ENCODE measurements around the gene KCNJ10. TPM values are rescaled to one million over a fixed set of nuclear protein-coding genes. Genes with fewer than 3 reads are reported as not detected.
A peak's percentile ranks its signal among the peaks of the same experiment; 100 is the strongest.
"Not testable (repeated sequence)": the region's sequence is repeated elsewhere in the genome, so short reads cannot be mapped to it uniquely, and the experiment has no call there.

Gene KCNJ10
- total RNA-seq (2014; rRNA removed; shearing (Covaris generic)) = not detected in 2 replicates

DNA sequence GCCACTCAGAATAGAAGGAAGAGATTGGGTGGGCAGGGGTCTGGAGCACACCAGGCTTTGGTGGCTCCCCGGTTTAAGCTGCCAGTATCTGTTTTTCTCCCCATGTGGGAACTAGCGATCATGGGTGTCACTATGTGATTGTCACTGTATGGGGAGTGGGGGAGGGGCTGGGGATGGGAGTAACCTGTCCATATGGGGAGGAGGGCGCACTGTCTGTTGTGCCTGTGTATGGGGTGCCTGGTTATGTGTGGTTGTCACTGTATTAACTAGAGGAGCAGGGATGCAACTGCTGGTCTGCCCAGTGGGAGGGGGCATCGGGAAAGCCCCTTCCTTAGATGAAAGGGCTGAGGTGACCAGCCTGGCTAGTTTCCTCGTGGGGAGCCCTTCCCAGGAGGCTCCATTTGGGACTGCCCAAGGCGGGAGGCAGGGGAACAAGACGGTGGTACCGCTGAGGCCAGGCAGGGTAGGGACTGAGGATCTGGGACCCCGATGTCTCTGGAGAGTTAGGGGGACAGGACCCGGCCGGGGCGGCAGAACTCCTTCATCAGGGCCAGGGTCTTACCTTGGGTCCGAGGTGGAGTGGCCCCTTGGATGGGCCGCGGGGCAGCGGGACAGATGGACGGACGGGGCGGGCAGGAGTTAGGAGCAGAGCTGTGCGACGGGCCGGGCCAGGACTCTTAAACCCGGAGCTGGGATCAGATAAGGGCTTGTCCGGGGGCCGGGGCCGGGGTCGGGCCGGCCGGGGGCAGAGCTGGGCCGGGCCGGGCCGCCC, at the start of gene KCNJ10:
TSS of gene KCNJ10 (minus strand) at position 701 of the 772 bp plus-strand sequence. CDS start 27,628 bp downstream, outside the sequence.
- DNase-seq (ENCODE audit: low spot score) = no peak

DNA sequence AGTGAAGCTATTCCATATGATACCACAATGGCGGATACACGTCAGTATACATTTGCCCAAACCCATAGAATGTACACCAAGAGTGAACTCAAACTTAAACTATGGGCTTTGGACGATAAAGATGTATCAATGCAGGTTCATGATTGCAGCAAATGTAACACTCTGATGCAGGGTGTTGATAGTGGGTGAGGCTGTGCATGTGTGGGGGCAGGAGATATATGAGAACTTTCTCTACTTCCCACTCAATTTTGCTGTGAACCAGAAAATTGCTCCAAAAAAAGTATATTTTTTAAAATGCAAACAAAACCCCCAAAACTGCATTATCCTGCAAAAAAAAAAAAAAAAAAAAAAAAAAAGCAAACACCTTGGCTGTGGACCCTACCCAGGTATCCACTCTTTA, 49.0 kb upstream of the KCNJ10 start:
- no peak for DNase-seq (ENCODE audit: low spot score)

DNA sequence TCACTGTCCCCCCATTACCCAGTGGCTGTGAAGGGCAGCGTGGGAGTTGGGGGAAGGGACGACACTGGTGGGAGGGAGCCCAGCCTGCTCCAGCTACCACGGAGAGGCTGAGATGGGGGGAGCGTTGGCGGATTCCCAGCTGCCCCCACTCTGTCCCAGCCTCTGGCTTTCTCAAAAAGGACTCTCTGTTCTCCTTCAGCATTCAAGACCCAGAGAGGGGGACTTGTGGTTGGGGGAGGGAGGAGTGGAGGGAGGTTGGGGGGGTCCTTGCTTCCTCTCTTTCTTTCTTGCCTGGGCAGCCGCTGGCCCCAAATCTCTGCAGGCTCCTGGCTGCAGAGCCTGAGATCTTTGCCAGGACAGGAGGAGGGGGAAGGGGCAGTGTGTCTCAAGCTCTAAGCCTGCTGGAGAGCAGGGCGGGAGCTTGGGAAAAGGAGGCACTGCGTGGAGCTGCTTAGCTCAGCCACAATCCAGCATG, 47.8 kb upstream of the KCNJ10 start:
- DNase-seq (ENCODE audit: low spot score) = no peak

DNA sequence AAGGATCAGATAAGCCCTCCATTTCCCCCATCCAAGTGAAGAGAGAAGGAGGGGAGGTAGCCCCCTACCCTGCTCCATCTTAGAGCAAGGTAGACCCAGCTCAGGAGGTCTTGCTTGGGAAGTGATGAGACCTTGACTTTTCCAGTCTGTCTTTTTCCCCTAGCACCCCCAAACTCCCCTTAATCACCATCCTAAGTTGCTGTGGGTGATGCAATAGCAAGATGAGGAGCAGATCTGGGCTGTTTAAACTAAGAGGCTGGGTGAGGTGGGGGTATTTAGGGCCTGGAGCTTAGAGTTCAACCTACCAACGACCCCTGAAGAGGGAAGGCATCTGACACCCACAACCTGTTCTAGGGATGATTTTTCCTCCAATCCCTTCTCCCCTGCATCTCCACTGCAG, 47.3 kb upstream of the KCNJ10 start:
- no peak for DNase-seq (ENCODE audit: low spot score)

DNA sequence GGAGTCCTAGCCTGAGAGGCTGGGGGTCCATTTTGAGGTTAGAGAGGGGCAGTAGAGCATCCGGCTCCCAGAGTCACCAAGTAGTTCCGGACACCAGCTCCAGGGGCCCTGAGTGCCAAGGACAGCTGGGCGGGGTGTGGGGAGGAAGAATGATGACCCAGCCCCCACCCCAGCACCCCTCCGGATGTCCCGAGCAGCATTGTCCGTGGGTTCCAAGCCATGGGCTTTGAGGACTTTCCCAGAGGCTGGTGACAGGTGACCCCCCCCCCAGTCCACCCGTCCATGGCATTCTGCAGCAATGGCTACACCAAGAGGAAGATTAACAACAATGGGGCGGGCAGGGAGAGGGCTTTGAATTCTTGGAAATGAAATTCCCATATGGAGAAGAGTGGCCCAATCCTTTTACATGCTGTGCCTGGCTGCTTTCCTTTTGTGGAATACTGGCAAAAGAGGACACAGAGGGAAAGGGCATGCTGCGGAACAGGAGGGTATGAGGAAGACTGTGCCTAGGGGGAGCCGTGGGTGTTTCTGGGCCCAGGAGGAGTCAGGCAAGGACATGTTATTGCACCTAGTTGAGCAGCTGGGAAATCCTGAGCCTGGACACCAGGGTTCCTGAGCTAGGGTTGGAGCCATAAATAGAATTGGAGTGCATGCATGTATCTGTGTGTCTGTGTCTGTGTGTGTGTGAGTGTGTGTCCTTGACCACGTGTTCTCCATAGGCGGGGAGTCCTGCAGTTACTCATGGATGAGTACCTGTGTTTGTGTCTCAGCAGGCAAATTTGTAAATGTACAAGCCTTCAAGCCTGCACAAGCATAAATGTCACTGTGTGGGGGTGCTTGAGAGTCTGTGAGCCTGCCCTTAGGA, 46.6 kb upstream of the KCNJ10 start:
- DNase-seq (ENCODE audit: low spot score) = no peak

DNA sequence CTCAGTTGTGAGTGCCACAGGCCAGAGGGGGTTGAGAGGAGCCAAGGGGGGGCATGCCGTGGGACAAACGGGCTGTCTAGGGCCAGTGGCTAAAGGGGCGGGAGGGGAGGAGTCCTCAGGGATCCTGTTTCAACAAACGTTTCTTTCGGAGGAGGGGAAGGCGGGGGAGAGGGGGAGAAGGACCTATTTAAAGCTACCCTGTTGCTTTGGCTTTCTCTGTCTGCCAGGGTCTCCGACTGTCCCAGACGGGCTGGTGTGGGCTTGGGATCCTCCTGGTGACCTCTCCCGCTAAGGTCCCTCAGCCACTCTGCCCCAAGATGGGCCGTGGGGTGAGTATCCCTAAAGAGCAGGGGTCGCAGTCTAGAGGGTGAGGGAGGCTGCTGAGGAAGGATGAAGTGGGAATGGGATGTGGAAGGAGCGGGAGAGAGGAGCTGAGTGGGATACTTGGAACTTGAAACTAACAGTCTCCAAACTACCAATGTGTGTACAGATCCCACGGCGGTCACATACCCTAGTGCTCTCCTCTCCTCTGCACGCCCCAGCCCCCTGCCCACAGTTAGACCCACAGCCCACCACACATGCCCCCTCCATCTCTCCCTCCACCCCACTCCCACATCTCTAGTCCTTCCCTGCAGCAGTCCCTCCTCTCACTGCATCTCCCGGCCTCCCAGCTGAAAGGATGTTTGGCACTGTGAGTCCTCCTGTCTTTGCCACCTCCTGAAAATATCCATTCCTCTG, 45.8 kb upstream of the KCNJ10 start, which contains the start of gene ATP1A2:
TSS of gene ATP1A2 (plus strand) at position 215 of the 738 bp plus-strand sequence. CDS start at position 318, 103 bp downstream.
- no peak for DNase-seq (ENCODE audit: low spot score)

DNA sequence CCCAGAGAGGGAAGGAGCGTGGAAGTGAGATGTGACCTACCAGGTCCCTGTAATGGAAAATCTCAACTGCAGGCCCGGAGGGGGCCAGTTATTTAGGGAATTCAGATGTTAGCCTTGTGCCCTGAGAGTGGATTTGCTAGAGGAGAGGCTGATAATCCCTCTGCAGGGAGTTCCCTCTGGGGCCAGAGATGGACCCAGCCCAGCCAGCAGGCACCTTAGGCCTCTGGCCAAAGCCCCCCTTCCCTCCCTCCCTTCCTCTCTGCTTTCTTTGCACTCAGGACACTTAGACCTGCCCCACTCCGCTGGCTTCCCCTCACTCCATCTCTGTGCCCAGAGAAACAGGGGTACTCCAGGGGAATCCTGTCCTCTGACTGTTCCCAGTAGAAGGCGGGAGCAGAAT, 44.1 kb upstream of the KCNJ10 start:
- no peak for DNase-seq (ENCODE audit: low spot score)

DNA sequence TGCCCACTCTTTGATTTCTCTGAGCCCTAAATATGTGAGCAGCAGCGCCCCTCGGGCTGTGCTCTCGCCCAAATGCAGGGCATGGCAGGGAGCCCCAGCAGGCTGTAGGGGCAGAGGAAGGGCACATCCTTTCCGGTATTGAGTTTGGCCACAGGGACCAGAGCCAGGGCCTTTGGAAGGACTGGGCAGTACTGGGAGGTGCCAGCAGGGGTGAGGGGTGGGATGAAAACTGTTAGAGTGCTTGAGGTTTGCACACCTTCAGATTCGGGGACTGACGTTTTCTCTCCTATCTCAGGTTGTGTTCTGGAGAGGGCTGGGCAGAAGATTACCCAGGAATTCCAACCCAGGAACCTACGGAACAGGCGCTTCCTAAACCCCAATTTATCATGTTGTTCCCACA, 43.4 kb upstream of the KCNJ10 start:
- DNase-seq (ENCODE audit: low spot score) = no peak

DNA sequence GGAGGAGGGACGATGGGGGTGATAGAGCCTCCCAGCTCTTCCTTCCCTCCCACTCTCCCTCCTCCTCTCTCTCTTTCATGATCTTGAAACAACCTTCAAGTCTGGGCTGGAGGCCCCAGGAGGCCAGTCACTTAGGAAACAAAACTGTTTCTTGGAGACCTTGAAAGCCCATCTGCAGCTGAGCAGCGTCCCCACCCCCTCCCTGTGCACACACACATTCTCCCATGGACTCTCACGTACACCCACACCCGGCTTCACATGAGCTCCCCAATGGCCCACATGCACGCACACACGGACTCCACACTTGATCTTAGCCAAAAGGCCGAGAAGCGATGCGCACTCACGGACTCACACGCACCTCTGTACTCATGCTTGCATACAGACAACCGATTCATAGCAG, 42.4 kb upstream of the KCNJ10 start:
- no peak for DNase-seq (ENCODE audit: low spot score)

DNA sequence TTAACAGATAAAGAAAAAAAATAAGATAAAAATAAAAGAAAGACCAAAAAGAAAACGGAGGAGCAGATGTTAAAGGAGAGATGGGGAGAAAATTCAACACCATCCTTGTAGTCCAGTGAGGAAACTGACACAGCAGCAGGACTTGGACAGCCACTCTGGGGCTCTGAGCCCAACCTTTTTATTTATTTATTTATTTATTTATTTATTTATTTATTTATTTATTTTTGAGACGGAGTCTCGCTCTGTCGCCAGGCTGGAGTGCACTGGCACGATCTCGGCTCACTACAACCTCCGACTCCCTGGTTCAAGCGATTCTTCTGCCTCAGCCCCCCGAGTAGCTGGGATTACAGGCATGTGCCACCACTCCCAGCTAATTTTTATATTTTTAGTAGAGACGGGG, 41.5 kb upstream of the KCNJ10 start:
- not testable (repeated sequence) for DNase-seq (ENCODE audit: low spot score)

DNA sequence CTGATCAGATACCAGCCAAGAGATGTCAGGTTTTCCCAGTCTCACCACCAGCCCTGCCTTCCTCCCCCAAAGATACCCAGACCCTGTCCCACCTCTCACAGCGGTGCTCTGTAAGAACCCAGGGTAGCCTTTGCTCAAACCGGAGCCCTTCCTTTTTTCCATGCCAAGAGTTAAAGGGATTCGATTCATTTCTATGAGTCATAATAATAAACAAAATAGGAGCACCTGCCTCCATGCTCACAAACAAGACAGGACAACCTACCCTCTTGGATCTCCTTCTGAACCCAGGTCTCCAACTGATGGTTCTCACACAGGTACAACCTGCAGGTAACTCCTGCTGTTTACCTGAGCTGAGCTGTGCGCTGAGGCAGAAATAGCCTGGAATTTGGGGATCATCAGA, 39.7 kb upstream of the KCNJ10 start:
- DNase-seq (ENCODE audit: low spot score) = no peak

DNA sequence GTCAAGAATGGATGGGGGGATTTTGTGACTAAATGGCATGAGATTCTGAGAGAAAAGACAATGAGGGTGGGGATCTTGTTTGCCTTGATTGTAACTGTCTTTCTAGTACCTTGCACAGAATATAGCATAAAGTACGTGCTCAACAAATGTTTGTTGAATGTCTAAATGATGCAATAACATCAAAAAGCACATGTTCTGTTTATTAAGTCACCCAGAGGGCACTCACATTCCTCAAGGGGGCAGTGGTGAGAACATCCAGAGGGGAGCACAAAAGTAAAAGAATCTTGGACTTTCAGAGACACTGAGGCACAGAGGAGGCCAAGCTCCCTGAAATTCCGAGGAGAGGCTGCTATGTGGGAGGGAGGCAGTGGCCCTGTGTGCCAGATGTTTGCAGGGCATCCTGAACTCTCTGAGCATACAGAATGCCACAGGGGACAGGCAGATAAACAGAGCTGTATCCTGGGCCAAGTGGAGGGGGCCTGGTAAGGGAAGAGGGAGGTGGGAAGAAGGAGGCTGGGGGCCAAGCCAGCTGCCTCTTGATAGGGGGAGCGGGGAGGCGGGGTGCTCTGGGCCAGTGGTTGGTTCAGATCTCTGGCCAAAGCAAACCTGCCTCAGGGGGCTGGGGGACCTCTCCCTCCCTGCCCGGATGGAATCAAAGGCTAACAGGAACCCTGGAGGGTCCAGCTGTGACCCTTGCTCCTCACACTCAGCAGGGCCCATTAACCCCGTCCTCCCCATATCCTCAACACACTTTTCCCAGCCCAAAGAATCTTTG, 39.1 kb upstream of the KCNJ10 start:
- DNase-seq (ENCODE audit: low spot score) = peak; percentile 59

DNA sequence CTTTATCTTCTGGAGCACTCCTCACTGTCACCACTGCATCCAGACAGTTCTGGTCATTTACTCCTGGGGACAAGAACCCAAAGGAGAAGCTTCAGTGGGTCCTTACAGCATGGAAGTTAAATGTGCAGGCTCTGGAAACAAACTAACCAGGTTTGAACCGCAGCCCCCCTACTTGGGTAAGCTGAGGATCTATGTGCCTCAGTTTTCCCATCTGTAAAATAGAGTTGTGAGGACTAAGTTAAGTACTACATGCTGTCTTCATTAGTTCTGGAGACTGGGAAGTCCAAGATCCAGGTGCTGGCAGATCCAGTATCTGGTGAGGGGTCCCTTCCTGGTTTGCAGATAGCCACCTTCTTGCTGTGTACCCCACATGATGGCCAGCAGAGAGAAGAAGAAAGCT, 37.6 kb upstream of the KCNJ10 start:
- no peak for DNase-seq (ENCODE audit: low spot score)

DNA sequence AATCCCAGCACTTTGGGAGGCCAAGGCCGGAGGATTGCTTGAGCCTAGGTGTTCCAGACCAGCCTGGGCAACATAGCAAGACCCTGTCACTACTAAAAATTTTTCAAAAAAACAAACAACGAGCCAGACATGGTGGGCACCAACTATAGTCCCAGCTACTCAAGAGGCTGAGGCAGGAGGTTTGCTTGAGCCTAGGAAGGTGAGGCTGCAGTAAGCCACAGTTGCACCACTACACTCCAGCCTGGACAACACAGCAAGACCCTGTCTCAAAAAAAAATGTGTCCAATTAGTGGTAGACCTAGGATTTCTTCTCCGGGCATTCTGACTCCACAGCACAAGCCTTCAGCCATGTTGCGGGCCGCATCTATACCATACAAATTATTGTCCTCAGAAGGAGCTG, 35.2 kb upstream of the KCNJ10 start:
- DNase-seq (ENCODE audit: low spot score) = no peak

DNA sequence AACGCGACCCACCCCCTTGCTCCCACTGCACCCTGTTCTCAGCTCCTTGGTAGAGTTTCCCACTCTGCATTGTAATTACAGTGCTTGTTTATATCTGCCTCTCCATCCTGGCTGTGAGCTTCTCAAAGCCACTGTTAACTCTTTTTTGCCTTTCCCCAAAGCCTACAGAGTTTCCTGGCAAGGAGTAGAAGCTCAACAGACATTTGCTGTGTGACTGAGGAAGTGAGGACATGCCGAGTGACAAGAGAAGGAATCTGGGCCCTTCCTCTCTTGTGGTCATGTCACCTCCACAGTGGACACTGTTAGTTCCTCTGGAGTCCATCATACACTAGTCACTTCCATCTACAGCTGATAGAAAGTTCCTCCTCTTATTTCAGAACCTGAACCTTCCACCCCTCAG, 34.5 kb upstream of the KCNJ10 start:
- no peak for DNase-seq (ENCODE audit: low spot score)

DNA sequence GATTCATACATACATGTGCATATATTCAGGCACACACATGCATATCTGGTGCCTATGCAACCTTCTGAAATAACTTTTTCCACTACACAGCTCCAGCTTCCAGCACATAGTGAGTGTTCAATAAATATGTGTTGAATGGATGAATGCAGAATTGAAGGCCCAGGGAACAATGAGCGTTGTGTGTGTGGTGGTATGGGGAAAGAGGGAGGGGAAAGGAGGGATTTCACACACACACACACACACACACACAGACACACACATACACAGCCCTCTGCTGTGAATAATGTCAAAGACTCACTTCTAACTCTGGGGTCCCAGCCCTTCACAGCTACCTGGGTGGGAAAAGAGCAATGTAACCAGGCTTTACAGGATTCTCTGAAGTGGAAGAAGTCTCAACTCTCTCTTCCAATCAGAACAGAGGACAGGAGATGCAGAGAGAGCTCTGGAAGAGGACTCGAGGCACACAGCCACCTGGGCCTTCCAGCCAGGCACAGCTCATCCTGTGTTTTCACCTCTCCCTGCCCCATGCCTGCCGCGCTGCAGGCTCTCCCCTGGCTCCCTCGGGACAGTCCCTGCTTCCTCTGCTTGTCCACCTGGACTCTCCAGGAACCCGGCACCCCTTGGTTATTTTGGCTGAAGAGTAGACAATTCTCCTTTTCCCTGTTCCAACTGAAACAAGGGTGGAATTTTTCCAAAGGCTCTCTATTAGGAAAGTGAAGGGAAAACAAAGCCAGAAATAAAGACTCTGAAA, 33.9 kb upstream of the KCNJ10 start:
- DNase-seq (ENCODE audit: low spot score) = no peak

DNA sequence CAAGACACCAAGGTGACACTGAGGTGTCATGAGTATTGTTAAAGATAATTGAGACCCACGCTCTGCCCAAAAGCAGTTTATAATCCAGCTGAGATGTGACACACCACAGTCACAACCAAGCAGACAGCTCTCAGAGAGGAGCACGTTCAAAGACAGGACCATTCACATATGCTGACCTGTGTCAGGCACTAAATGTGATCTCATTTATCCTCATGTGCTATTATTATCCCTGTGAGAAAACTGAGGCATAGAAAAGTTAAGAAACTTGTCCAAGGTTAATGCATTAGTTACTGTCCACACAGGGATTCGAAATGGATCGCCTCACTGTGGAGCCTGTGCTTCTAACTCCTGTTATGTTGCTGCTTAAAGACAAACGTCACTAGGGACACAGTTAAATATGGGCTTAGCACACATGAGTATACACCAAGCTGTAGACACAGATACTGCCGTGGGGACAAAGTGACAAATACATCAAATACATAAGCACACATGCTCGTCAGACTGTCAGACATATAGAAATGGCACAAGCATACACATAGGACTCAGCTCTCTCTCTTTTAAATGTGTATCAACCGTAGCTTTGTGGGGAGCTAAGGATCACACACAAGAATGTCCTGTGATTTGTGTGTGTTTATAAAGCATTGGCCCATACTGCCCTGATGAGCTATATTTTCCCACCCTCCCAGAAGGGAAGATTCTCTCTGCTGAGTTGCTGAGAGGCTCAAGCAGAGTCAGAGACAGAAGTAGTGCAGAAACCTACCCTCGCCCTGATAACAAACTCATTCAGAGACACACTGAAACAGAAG, 32.0 kb upstream of the KCNJ10 start:
- no peak for DNase-seq (ENCODE audit: low spot score)

DNA sequence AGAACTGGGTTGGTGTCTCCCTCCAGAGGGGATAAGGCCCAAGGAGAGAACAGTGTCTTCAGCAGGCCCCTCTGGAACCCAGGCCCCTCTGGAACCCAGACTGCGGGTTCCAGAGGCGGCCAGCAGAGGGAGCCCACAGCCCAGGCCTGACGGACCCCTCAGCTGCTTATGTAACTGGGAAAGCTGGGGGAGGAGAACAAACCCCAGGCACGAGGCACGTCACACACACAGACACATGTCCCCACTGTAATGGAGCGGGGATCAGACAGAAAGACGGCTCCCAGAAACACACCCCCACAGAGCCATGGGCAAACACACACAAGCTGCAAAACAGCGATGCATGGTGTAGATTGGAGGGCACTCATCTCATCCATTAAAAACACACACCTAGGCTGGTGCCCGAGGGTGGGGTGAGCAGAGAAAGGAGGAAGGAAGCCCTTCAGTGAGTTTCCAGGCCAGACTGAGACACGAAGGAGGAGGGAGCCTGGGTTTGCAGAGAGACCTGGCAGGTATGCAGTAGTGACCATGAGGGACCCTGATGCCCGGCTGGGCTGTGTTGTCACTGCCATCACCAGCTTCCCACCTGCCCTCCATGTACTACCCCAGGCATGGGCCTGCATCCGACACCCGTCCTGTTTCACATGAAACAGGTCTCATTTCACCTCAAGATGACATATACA, 31.2 kb upstream of the KCNJ10 start:
- DNase-seq (ENCODE audit: low spot score) = peak; percentile 83
